HL-60 (cell line): ENCODE data around the gene NADSYN1.
A peak's percentile ranks its signal among the peaks of the same experiment; 100 is the strongest.

ENCODE experiments used
- DNase-seq, 2 experiments: peaks; one replicate each; pipeline ENCODE4 v3.0.0-alpha.2; 2010 to 2020; ENCODE audit warnings: low read depth in 1 of 2, low spot score in 1 of 2
- H3K27ac ChIP-seq: fragments of 250-450 bp; sonication (Bioruptor Pico); replicated peaks from 2 replicates; pipeline ENCODE4 v1.5.1; 2020; ENCODE audit warnings: mild to moderate bottlenecking, moderate library complexity
- H3K27me3 ChIP-seq: fragments of 250-450 bp; sonication (Bioruptor Pico); 2 replicates; pipeline ENCODE4 v1.5.1; 2021; ENCODE audit warnings: mild to moderate bottlenecking, moderate library complexity; ENCODE audit not compliant: insufficient read depth, poor library complexity, severe bottlenecking
- H3K4me3 ChIP-seq: replicated peaks from 2 replicates; pipeline ENCODE4 v1.5.1; 2011; ENCODE audit warnings: mild to moderate bottlenecking, control low read depth, low read length; ENCODE audit not compliant: insufficient read depth
- GABPA ChIP-seq: IDR thresholded peaks from 2 replicates; pipeline ENCODE4 v1.6.1; 2012; ENCODE audit warnings: low read depth
- POLR2AphosphoS5 ChIP-seq: IDR thresholded peaks from 2 replicates; pipeline ENCODE4 v1.6.1; 2012; ENCODE audit warnings: low read depth
- SPI1 ChIP-seq: IDR thresholded peaks from 2 replicates; pipeline ENCODE4 v1.6.1; 2012; ENCODE audit warnings: low read depth, mild to moderate bottlenecking, borderline replicate concordance
- TF ChIP-seq, protein P1 (sequence below): IDR thresholded peaks from 2 replicates; pipeline ENCODE4 v1.6.1; 2012; ENCODE audit warnings: low read depth; ENCODE audit not compliant: insufficient replicate concordance
- TF ChIP-seq, protein P2 (sequence below): IDR thresholded peaks from one replicate; pipeline ENCODE4 v1.5.1; 2011; ENCODE audit warnings: low read length, control low read depth, inconsistent platforms; ENCODE audit not compliant: insufficient read depth

Gene NADSYN1

DNA sequence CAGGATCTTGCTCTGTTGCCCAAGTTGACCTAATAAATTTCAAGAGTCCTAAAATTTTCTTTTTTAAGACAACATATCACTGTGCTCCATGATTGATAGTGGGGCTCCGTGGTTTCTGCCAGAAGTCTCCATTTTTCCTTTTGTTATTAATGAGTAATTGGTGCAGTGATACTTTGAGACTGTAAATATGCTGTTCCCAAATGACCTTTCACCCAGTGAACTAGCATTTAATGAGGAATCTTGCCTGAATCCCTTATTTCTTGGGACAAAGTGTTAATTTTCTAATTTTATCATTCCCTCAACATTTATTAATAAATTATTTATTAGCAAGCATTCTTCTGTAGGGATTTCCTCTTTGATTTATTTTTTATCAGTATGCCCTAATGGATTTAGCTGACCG is 2.5 kb upstream of the NADSYN1 start:
- Histone ChIP-seq H3K27me3 (no peaks in the 10 kb centered on the region), H3K4me3 (no peak overlapping the region), H3K27ac (peak overlapping the region; percentile 89)
- DNase-seq, result no peak
- TF ChIP-seq, protein P1, sequence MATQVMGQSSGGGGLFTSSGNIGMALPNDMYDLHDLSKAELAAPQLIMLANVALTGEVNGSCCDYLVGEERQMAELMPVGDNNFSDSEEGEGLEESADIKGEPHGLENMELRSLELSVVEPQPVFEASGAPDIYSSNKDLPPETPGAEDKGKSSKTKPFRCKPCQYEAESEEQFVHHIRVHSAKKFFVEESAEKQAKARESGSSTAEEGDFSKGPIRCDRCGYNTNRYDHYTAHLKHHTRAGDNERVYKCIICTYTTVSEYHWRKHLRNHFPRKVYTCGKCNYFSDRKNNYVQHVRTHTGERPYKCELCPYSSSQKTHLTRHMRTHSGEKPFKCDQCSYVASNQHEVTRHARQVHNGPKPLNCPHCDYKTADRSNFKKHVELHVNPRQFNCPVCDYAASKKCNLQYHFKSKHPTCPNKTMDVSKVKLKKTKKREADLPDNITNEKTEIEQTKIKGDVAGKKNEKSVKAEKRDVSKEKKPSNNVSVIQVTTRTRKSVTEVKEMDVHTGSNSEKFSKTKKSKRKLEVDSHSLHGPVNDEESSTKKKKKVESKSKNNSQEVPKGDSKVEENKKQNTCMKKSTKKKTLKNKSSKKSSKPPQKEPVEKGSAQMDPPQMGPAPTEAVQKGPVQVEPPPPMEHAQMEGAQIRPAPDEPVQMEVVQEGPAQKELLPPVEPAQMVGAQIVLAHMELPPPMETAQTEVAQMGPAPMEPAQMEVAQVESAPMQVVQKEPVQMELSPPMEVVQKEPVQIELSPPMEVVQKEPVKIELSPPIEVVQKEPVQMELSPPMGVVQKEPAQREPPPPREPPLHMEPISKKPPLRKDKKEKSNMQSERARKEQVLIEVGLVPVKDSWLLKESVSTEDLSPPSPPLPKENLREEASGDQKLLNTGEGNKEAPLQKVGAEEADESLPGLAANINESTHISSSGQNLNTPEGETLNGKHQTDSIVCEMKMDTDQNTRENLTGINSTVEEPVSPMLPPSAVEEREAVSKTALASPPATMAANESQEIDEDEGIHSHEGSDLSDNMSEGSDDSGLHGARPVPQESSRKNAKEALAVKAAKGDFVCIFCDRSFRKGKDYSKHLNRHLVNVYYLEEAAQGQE, result no peak
- TF ChIP-seq SPI1 (no peak), POLR2AphosphoS5 (no peak), GABPA (no peak)
- TF ChIP-seq, protein P2, sequence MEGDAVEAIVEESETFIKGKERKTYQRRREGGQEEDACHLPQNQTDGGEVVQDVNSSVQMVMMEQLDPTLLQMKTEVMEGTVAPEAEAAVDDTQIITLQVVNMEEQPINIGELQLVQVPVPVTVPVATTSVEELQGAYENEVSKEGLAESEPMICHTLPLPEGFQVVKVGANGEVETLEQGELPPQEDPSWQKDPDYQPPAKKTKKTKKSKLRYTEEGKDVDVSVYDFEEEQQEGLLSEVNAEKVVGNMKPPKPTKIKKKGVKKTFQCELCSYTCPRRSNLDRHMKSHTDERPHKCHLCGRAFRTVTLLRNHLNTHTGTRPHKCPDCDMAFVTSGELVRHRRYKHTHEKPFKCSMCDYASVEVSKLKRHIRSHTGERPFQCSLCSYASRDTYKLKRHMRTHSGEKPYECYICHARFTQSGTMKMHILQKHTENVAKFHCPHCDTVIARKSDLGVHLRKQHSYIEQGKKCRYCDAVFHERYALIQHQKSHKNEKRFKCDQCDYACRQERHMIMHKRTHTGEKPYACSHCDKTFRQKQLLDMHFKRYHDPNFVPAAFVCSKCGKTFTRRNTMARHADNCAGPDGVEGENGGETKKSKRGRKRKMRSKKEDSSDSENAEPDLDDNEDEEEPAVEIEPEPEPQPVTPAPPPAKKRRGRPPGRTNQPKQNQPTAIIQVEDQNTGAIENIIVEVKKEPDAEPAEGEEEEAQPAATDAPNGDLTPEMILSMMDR, result no peak

DNA sequence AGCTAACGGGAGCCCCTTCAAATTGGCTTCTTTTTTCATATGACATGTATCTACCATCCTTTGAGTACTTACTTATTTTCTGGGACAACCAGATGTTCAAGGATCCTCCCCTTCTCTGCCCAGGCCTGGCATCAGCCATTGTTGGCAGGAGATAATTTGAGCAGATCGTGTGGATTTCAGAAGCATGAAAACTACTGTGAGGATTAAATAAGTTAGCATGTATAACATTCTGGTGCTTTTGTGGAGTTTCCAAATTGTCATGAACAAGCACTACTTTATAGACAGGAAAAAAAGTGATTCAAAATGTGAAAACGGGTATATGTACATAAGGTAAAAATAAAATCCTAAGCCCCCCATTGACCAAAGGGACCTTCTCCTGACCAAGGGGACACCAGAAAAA is 2.1 kb upstream of the NADSYN1 start:
- DNase-seq, result no peak
- TF ChIP-seq, protein P1, result no peak
- no peak for TF ChIP-seq SPI1
- TF ChIP-seq POLR2AphosphoS5, result no peak
- TF ChIP-seq GABPA, result no peak
- TF ChIP-seq, protein P2, result no peak
- H3K27me3 ChIP-seq, result no peaks in the 10 kb centered on the region
- peak overlapping the region; percentile 89 for H3K27ac ChIP-seq
- no peak overlapping the region for H3K4me3 ChIP-seq

DNA sequence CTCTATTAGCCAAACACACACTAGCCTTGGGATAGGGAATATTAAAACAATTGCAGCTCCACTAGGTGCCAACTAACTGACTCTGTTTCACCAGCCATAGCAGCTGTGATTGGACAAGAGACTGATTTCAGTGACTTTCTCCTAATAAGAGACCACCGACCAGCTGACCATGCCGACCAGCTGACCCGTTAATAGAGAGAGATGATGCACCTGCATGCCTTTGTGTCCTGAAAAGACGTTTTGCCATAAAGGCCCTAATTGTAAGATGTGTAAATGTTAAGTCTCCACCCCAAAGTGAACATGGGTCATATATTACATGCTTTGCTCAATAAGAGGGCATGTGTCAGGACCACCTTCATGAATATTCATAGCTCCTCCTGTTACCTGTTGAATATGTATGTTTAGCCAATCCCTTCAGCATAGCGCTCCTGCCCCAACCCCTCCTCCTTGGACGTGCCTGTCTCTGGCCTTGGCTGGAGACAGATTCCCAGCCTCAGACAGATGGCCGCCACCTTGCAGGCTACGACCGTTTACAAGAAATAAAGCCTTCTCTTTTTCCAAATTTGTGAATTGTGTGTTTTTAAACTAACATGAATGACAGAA is 1.3 kb upstream of the NADSYN1 start:
- H3K4me3 ChIP-seq, result peak overlapping the region; percentile 87
- peak in 1 of 2 experiments; percentile 47 for DNase-seq
- TF ChIP-seq POLR2AphosphoS5, result no peak
- TF ChIP-seq SPI1, result no peak
- TF ChIP-seq, protein P2, result no peak
- no peak for TF ChIP-seq GABPA
- TF ChIP-seq, protein P1, result no peak
- peak overlapping the region; percentile 89 for H3K27ac ChIP-seq
- no peaks in the 10 kb centered on the region for H3K27me3 ChIP-seq
